ENCODE measurements around the gene PEMT. TPM values are rescaled to one million over a fixed set of nuclear protein-coding genes. Genes with fewer than 3 reads are reported as not detected.

Gene PEMT
- total RNA-seq, 4 donors from 2014 or later = 54.6 to 76.9 (median 63.0) TPM

DNA sequence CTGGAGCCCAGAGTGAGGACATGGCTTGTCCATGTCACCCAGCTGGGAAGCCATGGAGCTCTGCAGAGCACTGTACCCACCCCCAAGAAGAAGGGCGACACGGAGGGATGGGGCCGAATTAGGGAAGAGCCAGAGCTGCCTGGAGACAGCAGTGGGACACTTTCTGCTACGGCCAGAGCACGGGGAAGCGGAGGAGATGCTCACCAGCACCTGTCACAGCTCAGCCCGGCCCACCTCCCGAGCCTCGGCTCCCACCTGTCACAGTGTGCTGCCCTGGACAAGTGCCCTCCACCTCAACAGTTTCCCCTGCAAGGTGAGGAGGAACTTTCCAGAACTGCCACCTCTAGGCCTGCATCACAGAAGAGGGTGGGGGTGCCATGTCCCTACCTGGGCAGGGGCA, 36.4 kb downstream of the PEMT start:
- TF ChIP-seq, protein P1, sequence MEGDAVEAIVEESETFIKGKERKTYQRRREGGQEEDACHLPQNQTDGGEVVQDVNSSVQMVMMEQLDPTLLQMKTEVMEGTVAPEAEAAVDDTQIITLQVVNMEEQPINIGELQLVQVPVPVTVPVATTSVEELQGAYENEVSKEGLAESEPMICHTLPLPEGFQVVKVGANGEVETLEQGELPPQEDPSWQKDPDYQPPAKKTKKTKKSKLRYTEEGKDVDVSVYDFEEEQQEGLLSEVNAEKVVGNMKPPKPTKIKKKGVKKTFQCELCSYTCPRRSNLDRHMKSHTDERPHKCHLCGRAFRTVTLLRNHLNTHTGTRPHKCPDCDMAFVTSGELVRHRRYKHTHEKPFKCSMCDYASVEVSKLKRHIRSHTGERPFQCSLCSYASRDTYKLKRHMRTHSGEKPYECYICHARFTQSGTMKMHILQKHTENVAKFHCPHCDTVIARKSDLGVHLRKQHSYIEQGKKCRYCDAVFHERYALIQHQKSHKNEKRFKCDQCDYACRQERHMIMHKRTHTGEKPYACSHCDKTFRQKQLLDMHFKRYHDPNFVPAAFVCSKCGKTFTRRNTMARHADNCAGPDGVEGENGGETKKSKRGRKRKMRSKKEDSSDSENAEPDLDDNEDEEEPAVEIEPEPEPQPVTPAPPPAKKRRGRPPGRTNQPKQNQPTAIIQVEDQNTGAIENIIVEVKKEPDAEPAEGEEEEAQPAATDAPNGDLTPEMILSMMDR (IDR thresholded peaks at IDR 0.05; ENCODE audit: low read depth) = no peak

DNA sequence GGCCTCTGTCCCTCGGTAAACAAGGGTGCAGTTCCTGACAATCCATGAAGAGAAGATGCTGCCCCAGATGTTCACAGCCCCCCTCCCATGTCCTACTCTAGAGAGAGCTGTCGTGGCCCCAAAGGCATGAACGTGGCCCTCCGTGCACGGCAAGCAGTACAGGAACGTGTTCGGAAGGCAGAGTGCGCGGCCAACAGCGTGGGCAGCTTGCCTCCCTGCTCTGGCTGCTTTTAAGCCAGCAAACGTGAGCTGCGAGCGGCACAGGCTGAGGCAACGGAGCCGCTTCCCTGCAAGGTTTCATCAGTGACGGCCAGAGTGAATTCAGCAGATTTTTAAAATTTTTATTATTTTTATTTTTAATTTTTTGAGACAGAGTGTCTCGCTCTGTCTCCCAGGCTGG, 37.2 kb downstream of the PEMT start:
- TF ChIP-seq, protein P1 (IDR thresholded peaks at IDR 0.05; ENCODE audit: low read depth) = no peak

DNA sequence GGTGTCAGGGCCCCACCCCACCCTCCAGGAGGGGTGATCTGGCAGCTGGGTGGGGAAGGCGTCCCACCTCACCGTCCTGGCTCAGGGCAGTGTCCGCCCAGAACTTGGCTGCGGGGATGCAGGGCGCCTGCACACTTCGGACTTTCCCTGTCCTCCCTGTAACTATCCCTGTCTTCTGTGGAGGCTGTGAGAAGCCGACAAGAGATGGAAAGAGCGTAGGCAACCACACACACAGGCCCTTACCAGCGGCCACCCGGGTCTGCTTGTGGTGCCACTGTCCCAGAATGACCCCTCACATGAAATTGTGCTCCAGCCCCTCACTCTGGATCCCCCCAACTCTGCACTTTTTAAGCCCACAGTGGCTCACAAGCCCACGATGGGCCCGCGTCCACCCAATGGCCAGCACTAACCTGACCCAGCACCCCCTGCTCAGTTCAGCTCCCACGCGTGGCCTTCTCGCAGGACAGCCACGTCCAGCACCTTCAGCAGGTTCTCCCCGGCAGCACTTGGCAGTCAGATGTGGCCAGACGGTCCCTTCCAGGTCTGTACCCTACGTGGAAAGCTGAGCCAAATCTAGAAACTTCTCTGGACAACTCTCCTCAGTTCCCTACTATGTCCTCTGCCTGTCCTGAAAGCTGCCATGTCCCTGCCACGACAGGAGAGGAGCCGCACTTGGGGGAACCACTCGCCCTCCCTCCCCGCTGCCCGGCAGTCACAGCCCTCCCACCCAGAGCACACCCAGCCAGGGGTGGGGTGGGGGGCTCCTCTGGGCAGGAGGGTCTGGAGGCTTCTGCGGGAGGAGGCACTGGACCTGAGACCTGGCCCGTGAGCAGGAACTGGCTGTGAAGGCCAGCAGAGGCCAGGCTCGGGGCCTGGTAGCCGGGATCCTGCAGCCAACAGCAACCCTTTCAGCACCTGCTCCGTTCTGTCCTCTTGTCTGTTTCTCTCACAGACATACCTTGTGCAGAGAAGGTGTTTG, 38.0 kb downstream of the PEMT start:
- TF ChIP-seq, protein P1 (IDR thresholded peaks at IDR 0.05; ENCODE audit: low read depth) = no peak

DNA sequence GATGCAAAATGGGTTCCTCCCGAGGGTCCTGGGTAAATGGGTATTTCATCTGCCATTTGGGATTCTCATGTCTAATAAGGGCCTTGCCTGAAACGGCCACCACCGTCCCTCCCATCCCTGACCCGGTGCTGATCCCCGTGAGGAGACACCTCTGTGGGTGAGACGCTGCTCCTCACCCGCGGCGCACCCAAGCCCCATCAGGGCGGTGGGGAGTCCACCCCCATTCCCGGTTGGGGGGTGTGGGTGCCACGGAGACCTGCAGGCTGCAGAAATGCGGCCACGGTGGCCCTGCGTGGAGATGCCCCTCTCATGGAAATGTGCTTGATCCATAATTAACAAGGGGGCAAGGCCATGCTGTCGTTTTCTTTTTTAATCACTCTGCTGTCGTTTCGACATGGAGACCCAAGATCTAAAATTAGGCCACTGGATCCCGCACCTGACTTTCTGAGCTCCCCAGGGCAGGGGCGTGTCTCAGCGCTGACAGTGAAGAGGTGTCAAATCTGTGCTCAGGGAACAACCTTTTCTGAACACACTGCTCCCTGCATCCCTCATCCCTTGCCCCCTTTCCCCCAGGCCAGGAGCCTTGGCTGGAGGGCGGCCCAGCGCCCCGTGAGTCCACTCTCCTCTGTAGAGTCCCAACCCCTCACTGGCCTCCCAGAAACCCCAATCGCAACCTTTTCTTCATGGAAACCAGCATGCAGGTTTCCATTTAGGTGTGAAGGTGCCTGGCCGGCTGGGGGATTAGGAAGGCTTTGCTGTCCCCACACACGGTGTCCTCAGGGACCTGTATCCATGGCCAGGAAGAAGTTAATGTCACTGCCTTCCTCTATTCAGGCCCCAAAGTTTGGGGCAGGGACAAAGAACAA, 38.9 kb downstream of the PEMT start:
- TF ChIP-seq, protein P1 (IDR thresholded peaks at IDR 0.05; ENCODE audit: low read depth) = no peak

DNA sequence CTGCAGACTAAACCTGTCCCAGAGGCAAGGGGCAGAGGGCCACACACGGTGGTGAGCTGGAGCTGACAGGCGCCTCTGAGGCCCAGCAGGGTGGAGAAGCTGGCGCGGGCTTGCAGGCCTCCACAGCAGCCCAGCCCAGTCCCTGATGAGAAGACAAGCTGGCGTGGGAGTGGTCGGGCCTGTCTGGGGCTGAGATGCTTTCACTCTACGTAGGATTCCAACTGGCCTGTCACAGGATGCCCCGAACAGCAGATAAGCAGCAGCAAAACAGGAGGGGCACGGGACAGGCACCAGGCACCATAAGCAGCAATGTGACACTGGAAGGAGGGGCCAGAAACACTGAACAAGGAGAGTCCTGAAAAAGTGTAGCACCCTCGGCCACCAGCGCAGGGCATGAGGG, 40.1 kb downstream of the PEMT start:
- TF ChIP-seq, protein P1 (IDR thresholded peaks at IDR 0.05; ENCODE audit: low read depth) = no peak

DNA sequence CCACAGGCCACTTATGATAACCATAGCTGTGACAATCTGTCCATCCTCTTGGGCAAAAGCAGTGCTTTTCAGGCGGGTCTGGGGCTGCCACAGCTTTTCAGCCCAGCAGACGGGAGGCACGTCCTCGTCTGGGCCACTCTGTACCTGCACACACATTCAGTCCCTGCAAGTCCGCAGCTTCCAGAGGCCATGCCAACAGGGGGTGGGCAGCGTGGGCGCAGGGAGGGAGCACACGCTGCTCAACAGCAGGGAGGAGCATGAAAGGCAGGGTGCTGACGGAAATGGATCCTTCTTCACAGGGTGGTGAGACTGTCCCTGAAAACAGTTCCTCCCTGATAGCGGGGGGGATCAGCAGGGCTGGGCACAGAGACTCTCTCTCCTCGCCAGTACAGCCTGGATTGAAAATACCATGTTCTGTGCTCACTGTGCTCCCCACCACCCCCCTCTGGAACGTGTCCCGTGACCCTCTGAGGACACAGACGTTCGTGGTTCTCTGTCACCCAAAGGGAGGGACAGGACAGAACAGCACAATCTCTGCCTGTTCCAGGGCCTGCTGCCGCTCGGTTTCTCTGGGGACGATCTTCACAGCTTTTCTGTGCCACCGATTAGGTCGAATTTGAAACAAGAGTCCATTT, 41.7 kb downstream of the PEMT start:
- TF ChIP-seq, protein P1 (IDR thresholded peaks at IDR 0.05; ENCODE audit: low read depth) = no peak
